Nephron (organoid): ENCODE data around the gene NFYC.

Source experiments
- H3K27ac Mint-ChIP-seq, 3 experiments: 2 replicates each; pipeline ENCODE4 v1.8.0; 2020; ENCODE audit warnings: mixed read lengths in 3 of 3, mild to moderate bottlenecking in 2 of 3, moderate library complexity in 1 of 3
- H3K27me3 Mint-ChIP-seq: 2 replicates; pipeline ENCODE4 v1.8.0; 2021; ENCODE audit warnings: low read depth, mild to moderate bottlenecking, moderate library complexity, mixed read lengths
- H3K36me3 Mint-ChIP-seq: 2 replicates; pipeline ENCODE4 v1.8.0; 2020; ENCODE audit warnings: low read depth, mixed read lengths
- H3K4me1 Mint-ChIP-seq: 2 replicates; pipeline ENCODE4 v1.8.0; 2020; ENCODE audit warnings: mixed read lengths
- H3K4me3 Mint-ChIP-seq, 3 experiments: 2 replicates each; pipeline ENCODE4 v1.8.0; 2020; ENCODE audit warnings: mild to moderate bottlenecking in 3 of 3, mixed read lengths in 3 of 3, moderate library complexity in 2 of 3
- H3K9me3 Mint-ChIP-seq: 2 replicates; pipeline ENCODE4 v1.8.0; 2020; ENCODE audit warnings: mixed read lengths
- CTCF ChIP-seq, 3 experiments: fragments of 200-600 bp; sonication (generic); IDR thresholded peaks; one replicate each; pipeline ENCODE4 v1.5.0; 2021; ENCODE audit warnings: antibody characterized with exemption in 3 of 3; ENCODE audit not compliant: unreplicated experiment in 3 of 3

NFYC gene

GRCh38 chr1:40772146-40772955 is 80.8 kb downstream of the NFYC start:
- Mint-ChIP-seq H3K9me3 (peaks cover 10% of the 10 kb centered on the region), H3K27me3 (no peaks in the 10 kb centered on the region), H3K4me1 (peaks cover 8% of the 10 kb centered on the region), H3K36me3 (peaks cover 87% of the 10 kb centered on the region), H3K27ac (peak overlapping the region in 1 of 3 experiments; percentile 41), H3K4me3 (no peak overlapping the region)
- no peak for TF ChIP-seq CTCF (IDR thresholded peaks at IDR 0.05; ENCODE audit: unreplicated experiment in 3 of 3)

- peaks cover 8% of the 10 kb centered on the region for H3K4me1 Mint-ChIP-seq
- TF ChIP-seq CTCF (IDR thresholded peaks at IDR 0.05; ENCODE audit: unreplicated experiment in 3 of 3): no peak
These were observed 82.3 kb downstream of the NFYC start for GRCh38 chr1:40773748-40774265.

GRCh38 chr1:40774266-40774998 is 82.9 kb downstream of the NFYC start:
- H3K4me1 Mint-ChIP-seq: peaks cover 8% of the 10 kb centered on the region
- no peaks in the 10 kb centered on the region for H3K27me3 Mint-ChIP-seq
- peaks cover 14% of the 10 kb centered on the region for H3K9me3 Mint-ChIP-seq
- TF ChIP-seq CTCF (IDR thresholded peaks at IDR 0.05; ENCODE audit: unreplicated experiment in 3 of 3): peak; percentile 71 to 83 (median 72)
- peaks cover 82% of the 10 kb centered on the region for H3K36me3 Mint-ChIP-seq
- H3K27ac Mint-ChIP-seq: no peak overlapping the region
- H3K4me3 Mint-ChIP-seq: no peak overlapping the region

More at GRCh38 chr1:40773748-40774265, 82.3 kb downstream of the NFYC start:
- H3K27me3 Mint-ChIP-seq: no peaks in the 10 kb centered on the region
- H3K4me3 Mint-ChIP-seq: no peak overlapping the region
- H3K27ac Mint-ChIP-seq: no peak overlapping the region
- H3K36me3 Mint-ChIP-seq: peaks cover 85% of the 10 kb centered on the region
- peaks cover 14% of the 10 kb centered on the region for H3K9me3 Mint-ChIP-seq

- H3K4me1 Mint-ChIP-seq: peaks cover 16% of the 10 kb centered on the region
- no peak overlapping the region for H3K4me3 Mint-ChIP-seq
- H3K27ac Mint-ChIP-seq: no peak overlapping the region
- peaks cover 67% of the 10 kb centered on the region for H3K36me3 Mint-ChIP-seq
- no peak for TF ChIP-seq CTCF (IDR thresholded peaks at IDR 0.05; ENCODE audit: unreplicated experiment in 3 of 3)
- peaks cover 4% of the 10 kb centered on the region for H3K27me3 Mint-ChIP-seq
- peaks cover 14% of the 10 kb centered on the region for H3K9me3 Mint-ChIP-seq
These were observed 85.0 kb downstream of the NFYC start for GRCh38 chr1:40776236-40777072.

GRCh38 chr1:40777224-40777970 is 85.9 kb downstream of the NFYC start:
- peaks cover 14% of the 10 kb centered on the region for H3K9me3 Mint-ChIP-seq
- no peak overlapping the region for H3K4me3 Mint-ChIP-seq
- no peak overlapping the region for H3K27ac Mint-ChIP-seq
- H3K4me1 Mint-ChIP-seq: peaks cover 23% of the 10 kb centered on the region
- no peak for TF ChIP-seq CTCF (IDR thresholded peaks at IDR 0.05; ENCODE audit: unreplicated experiment in 3 of 3)
- H3K27me3 Mint-ChIP-seq: peaks cover 12% of the 10 kb centered on the region
- peaks cover 61% of the 10 kb centered on the region for H3K36me3 Mint-ChIP-seq
